Colonic mucosa (tissue), 4 donors: ENCODE results near the gene KREMEN2. TPM values are rescaled to one million over a fixed set of nuclear protein-coding genes. Genes with fewer than 3 reads are reported as not detected.
"Not testable (repeated sequence)": the region's sequence is repeated elsewhere in the genome, so short reads cannot be mapped to it uniquely, and the experiment has no call there.

ENCODE experiments used
- DNase-seq: peaks from one replicate; pipeline ENCODE4 v3.0.0-alpha.2; 2020
- H3K27ac ChIP-seq: fragments of 200-600 bp; one replicate; pipeline ENCODE4 v1.8.0; 2021
- H3K27me3 ChIP-seq: fragments of 200-600 bp; one replicate; pipeline ENCODE4 v1.8.0; 2021
- H3K36me3 ChIP-seq: fragments of 200-600 bp; one replicate; pipeline ENCODE4 v1.8.0; 2021
- H3K4me1 ChIP-seq: fragments of 200-600 bp; one replicate; pipeline ENCODE4 v1.8.0; 2021; ENCODE audit warnings: mild to moderate bottlenecking
- H3K4me3 ChIP-seq: fragments of 200-600 bp; one replicate; pipeline ENCODE4 v1.8.0; 2021
- H3K9ac ChIP-seq, 2 donors: one replicate each; pipeline ENCODE4 v1.7.0; 2013; ENCODE audit warnings: control low read depth in 2 of 2, low read depth in 2 of 2, low read length in 2 of 2
- H3K9me3 ChIP-seq: fragments of 200-600 bp; one replicate; pipeline ENCODE4 v1.8.0; 2021
- CTCF ChIP-seq: fragments of 200-600 bp; IDR thresholded peaks from one replicate; pipeline ENCODE4 v1.8.0; 2022; ENCODE audit warnings: antibody characterized with exemption, mild to moderate bottlenecking
- intact Hi-C: fragments of 100-400 bp; cut with DNase I; formaldehyde crosslinking; loops from one replicate; pipeline ENCODE4 v1.14.1; 2022
- total RNA-seq, 2 donors: library from RNA; stranded (reverse); fragmentation: NEBNext Ultra II Directional in 1 of 2; extraction: Animal tissue kit (Norgen Biotek cat#: 25700) in 1 of 2; gene quantifications; one replicate each; pipeline ENCODE4 v1.2.1, GENCODE V29; 2021
- donor health status: healthy.
- donor health status: DM: no; HTN: no; CAD: no.
- donor health status: DM: no; HTN: no; CAD: no.

The KREMEN2 gene
- total RNA-seq, 2 donors from 2014 or later: 1.4 to 1.5 TPM

GRCh38 chr16:2928796-2929195 lies 35.3 kb upstream of the KREMEN2 start:
- Histone ChIP-seq H3K4me1 (peaks cover 3% of the 10 kb centered on the region), H3K36me3 (no peaks in the 10 kb centered on the region), H3K9me3 (no peaks in the 10 kb centered on the region), H3K9ac (no peak overlapping the region), H3K27me3 (no peaks in the 10 kb centered on the region), H3K4me3 (no peak overlapping the region), H3K27ac (no peak overlapping the region)
- no peak for TF ChIP-seq CTCF
- no peak for DNase-seq
- intact Hi-C loops: no loop called here

- H3K4me3 ChIP-seq: no peak overlapping the region
- H3K9me3 ChIP-seq: no peaks in the 10 kb centered on the region
- peaks cover 3% of the 10 kb centered on the region for H3K4me1 ChIP-seq
- intact Hi-C loops: no loop called here
- no peak overlapping the region for H3K9ac ChIP-seq
- no peak for TF ChIP-seq CTCF
- H3K27me3 ChIP-seq: no peaks in the 10 kb centered on the region
- H3K27ac ChIP-seq: no peak overlapping the region
- H3K36me3 ChIP-seq: no peaks in the 10 kb centered on the region
- DNase-seq: no peak
Measured at GRCh38 chr16:2929693-2930092, 34.4 kb upstream of the KREMEN2 start.

- H3K27ac ChIP-seq: no peak overlapping the region
- no peak overlapping the region for H3K4me3 ChIP-seq
- no peaks in the 10 kb centered on the region for H3K9me3 ChIP-seq
- H3K9ac ChIP-seq: no peak overlapping the region
- intact Hi-C loops: no loop called here
- H3K36me3 ChIP-seq: no peaks in the 10 kb centered on the region
- H3K27me3 ChIP-seq: no peaks in the 10 kb centered on the region
- TF ChIP-seq CTCF: no peak
- DNase-seq: no peak
- H3K4me1 ChIP-seq: peaks cover 3% of the 10 kb centered on the region
Measured at GRCh38 chr16:2930236-2930635, 33.8 kb upstream of the KREMEN2 start.

- H3K36me3 ChIP-seq, H3K27ac ChIP-seq, H3K9ac ChIP-seq, H3K27me3 ChIP-seq, DNase-seq, H3K9me3 ChIP-seq, H3K4me3 ChIP-seq, intact Hi-C loops, H3K4me1 ChIP-seq: not testable (repeated sequence)
Measured at GRCh38 chr16:2931231-2931914, 32.7 kb upstream of the KREMEN2 start.

GRCh38 chr16:2933136-2933535 lies 30.9 kb upstream of the KREMEN2 start:
- Histone ChIP-seq H3K4me1 (no peaks in the 10 kb centered on the region), H3K27me3 (no peaks in the 10 kb centered on the region), H3K27ac (no peak overlapping the region), H3K36me3 (peaks cover 3% of the 10 kb centered on the region), H3K9me3 (no peaks in the 10 kb centered on the region), H3K9ac (no peak overlapping the region), H3K4me3 (no peak overlapping the region)
- no peak for TF ChIP-seq CTCF
- no peak for DNase-seq
- intact Hi-C loops: no loop called here

GRCh38 chr16:2933701-2934100 lies 30.4 kb upstream of the KREMEN2 start:
- no peak for TF ChIP-seq CTCF
- Histone ChIP-seq H3K9me3 (no peaks in the 10 kb centered on the region), H3K4me1 (no peaks in the 10 kb centered on the region), H3K36me3 (peaks cover 3% of the 10 kb centered on the region), H3K4me3 (no peak overlapping the region), H3K27me3 (no peaks in the 10 kb centered on the region), H3K27ac (no peak overlapping the region), H3K9ac (no peak overlapping the region)
- intact Hi-C loops: no loop called here
- no peak for DNase-seq
